CD4-positive, alpha-beta T cell treated with Interleukin-10 for 1 hour (primary cell): ENCODE results near the gene TXNRD2.

Experiments used
- DNase-seq: peaks from one replicate; pipeline ENCODE4 v3.0.0-alpha.2; 2020

The TXNRD2 gene

GRCh38 chr22:19873138-19873959, 68.3 kb downstream of the TXNRD2 start:
- no peak for DNase-seq

DNA sequence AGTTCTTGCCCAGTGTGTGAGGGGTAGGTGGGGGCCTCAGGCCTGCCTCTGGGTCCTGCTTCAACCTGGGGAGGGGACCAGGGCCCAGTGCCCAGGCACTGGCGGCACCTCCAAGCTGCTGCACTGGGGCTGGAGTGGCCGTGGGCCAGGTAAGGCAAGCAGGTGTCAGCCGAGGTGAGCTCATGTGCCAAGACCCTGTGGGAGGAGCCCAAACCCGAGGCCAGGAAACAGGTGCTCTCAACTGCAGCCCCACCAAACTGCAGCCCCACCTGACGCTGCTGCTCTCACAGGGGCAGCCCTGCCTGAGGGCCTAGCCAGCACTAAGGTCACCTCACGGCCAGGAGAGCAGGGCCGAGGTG, 68.9 kb downstream of the TXNRD2 start:
- DNase-seq: no peak

- DNase-seq: no peak
Observed at GRCh38 chr22:19871845-19872778, 69.5 kb downstream of the TXNRD2 start.

DNA sequence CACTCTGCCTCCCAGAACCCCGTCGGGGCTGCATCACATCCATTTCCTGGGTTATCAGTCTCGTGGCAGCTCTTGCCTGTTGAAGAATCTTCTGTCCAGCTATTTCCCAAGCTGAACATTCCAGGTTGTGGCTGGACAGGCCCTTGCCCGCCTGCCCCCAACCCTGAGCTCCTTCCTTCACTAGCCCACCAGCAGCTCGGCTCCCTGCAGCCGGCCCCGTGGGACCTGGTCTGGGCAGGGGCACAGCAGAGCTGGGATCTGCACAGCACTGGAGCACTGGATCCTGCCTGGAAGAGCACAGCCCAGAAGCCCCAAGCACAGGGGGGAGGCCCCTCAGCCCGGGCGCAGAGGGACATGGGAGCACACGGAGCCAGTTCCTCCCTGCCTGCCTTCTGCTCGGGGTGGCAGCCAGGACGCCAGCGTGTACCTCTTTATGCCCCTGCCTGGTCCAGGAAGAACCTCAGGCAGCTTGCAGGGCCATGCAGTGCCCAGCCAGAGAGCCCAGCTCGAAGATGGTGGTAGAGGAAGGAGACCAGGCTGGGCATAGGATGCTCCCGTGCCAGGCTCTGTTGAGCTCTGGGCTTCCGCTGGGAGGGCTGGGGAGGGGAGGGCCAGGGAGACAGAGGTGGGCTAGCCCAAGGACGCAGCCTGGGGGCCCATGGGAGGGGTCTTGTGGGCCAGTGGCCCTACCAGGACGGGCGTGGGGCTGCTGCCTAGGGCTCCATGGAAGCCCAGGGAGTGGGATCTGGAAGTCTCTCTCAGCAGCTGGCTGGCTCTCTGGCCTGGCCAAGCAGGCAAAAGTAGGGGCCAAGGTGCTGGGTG, 70.4 kb downstream of the TXNRD2 start:
- no peak for DNase-seq

DNA sequence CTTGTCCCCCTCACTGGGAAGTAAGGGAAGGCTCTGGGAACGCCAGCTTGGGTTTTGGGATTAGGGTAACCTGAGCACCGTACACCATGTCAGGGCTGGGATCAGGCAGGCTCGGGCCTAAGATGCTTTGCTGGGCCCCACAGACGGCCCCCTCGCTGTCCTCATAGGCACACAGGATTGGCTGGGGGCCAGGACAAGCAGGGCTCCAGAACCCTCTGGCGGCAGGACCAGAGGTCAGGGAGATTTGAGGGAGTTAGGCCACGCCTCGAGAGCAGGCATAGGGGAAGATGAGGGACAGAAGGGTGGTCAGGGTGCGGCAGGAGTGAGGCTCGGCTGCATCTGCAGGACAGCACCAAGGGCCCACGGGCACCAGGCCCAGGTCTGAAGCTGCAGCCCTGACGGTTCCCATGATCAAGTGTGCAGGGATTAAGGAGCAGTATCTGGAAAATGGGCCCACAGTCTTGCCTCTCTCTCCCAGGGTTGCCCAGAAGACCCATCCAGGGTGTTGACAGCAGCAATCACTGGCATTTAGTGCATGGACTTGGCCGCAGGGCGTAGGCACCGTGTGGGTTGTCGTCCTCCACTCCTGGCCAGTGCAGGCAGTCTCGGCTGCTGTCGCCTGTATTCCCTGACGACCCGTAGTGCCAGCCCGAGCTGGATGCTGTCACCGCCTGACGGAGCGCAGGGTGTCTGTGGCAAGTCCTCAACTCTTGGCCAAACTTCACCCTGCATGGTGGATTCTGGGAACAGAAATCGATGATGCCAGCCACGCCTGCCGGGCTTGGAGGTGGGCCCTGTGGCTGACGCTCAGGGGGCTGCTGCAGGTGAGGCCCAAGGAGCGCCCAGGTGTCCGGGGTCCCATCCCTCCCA, 71.2 kb downstream of the TXNRD2 start:
- no peak for DNase-seq

GRCh38 chr22:19869497-19870152, 72.0 kb downstream of the TXNRD2 start:
- no peak for DNase-seq

DNA sequence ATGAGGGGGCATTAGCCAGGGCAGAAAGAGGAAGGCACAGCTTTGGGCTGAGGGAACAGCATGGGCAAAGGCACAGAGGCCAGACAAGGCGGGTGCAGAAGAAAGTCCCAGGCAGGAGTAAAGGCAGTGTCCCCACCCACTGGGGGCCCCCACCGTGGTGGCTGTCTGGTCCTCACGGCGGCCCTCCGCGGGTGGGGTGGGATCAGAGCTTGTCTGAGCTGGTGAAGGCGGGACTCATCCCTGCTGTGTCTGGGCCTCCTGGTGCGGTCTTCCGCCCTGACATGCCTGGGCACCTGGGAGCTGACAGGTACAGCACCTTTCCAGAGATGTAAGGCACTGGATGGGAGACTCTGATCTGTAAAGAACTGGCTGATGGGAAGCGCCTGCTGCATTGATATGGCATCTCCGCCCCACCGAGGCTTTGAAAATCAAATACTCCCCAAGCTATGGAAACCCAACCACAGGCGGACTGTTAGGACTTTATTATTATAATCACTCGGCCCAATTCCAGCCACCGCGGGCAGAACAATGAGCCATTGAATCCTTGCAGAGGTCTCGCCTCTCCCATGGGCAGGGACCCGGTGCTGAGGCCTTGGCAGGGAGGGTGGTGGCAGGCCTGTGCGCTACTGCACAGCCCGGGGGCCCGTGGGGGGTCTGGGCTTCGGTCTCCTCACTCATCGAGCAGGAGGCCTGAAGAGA, 72.7 kb downstream of the TXNRD2 start:
- no peak for DNase-seq

- DNase-seq: no peak
Observed at GRCh38 chr22:19868333-19868732, 73.3 kb downstream of the TXNRD2 start.

GRCh38 chr22:19867617-19868016, 74.0 kb downstream of the TXNRD2 start:
- DNase-seq: no peak

DNA sequence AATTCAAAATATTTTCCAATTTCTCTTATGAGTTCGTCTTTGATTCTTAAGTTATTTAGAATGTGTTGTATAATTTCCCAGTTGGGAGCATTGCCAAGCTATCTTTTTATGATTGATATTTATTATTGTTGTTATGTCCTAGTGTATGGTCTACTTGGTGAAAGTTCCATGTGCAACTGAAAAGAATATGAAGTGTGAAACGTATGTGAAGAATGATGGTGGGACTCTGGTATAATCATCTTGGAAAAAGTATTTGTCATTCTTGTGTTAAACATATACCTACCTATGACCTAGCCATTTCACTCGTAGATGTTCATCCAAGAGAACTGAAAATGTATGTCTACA, 75.0 kb downstream of the TXNRD2 start:
- DNase-seq: no peak

- no peak for DNase-seq
Observed at GRCh38 chr22:19865141-19865829, 76.3 kb downstream of the TXNRD2 start.

- no peak for DNase-seq
Observed at GRCh38 chr22:19864538-19865106, 77.0 kb downstream of the TXNRD2 start.

GRCh38 chr22:19863571-19863970, 78.0 kb downstream of the TXNRD2 start:
- DNase-seq: no peak

GRCh38 chr22:19862619-19863246, 78.9 kb downstream of the TXNRD2 start:
- no peak for DNase-seq

GRCh38 chr22:19859861-19860510, 81.6 kb downstream of the TXNRD2 start:
- no peak for DNase-seq

DNA sequence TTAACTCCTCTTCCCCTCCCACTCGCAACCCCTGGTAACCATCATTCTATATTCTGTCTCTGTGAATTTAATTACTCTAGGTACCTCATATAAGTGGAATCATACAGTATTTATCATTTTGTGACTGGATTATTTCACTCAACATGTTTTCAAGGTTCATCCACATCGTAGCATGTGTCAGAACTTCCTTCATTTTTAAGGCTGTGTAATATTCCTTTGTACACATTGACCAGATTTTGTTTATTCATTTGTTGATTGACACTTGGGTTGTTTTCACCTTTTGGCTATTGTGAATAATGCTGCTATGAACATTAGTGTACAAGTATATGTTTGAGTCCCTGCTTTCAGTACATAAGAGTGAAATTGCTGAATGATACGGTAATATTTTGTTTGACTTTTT, 84.2 kb downstream of the TXNRD2 start:
- no peak for DNase-seq

GRCh38 chr22:19855504-19856409, 85.9 kb downstream of the TXNRD2 start:
- DNase-seq: peak; percentile 46
